H9 (cell line): Measurements from ENCODE around the gene TTC9. TPM values are rescaled to one million over a fixed set of nuclear protein-coding genes. Genes with fewer than 3 reads are reported as not detected.

Experiments
- DNase-seq: peaks from one replicate; pipeline ENCODE4 v3.0.0-alpha.2; 2017
- H2AFZ ChIP-seq: one replicate; pipeline ENCODE4 v1.6.1; 2013; ENCODE audit warnings: mild to moderate bottlenecking, low read length, control low read depth, moderate library complexity
- H2AK5ac ChIP-seq: 2 replicates; pipeline ENCODE4 v1.6.1; 2013; ENCODE audit warnings: low read length, control low read depth, mixed read lengths; ENCODE audit not compliant: insufficient read length
- H2BK120ac ChIP-seq: one replicate; pipeline ENCODE4 v1.6.1; 2013; ENCODE audit warnings: low read depth, mild to moderate bottlenecking, low read length, control low read depth, inconsistent platforms; ENCODE audit not compliant: poor library complexity, severe bottlenecking
- H2BK12ac ChIP-seq: 2 replicates; pipeline ENCODE4 v1.6.1; 2013; ENCODE audit warnings: low read length, control low read depth, mixed read lengths, low read depth; ENCODE audit not compliant: insufficient read length
- H2BK15ac ChIP-seq: 2 replicates; pipeline ENCODE4 v1.6.1; 2013; ENCODE audit warnings: low read depth, low read length, control low read depth
- H2BK20ac ChIP-seq: one replicate; pipeline ENCODE4 v1.6.1; 2013; ENCODE audit warnings: low read depth, mild to moderate bottlenecking, low read length, control low read depth, inconsistent platforms; ENCODE audit not compliant: poor library complexity, severe bottlenecking
- H2BK5ac ChIP-seq: 2 replicates; pipeline ENCODE4 v1.6.1; 2013; ENCODE audit warnings: low read length, control low read depth, mixed read lengths; ENCODE audit not compliant: insufficient read length
- H3K14ac ChIP-seq: 2 replicates; pipeline ENCODE4 v1.6.1; 2013; ENCODE audit warnings: low read length, control low read depth; ENCODE audit not compliant: insufficient read depth
- H3K18ac ChIP-seq: 2 replicates; pipeline ENCODE4 v1.6.1; 2013; ENCODE audit warnings: low read depth, mild to moderate bottlenecking, mixed read lengths, low read length, control low read depth; ENCODE audit not compliant: insufficient read length
- H3K23ac ChIP-seq: 2 replicates; pipeline ENCODE4 v1.6.1; 2013; ENCODE audit warnings: low read length, control low read depth, mixed read lengths, low read depth; ENCODE audit not compliant: insufficient read length
- H3K23me2 ChIP-seq: 2 replicates; pipeline ENCODE4 v1.6.1; 2013; ENCODE audit warnings: low read depth, mild to moderate bottlenecking, mixed read lengths, low read length, control low read depth; ENCODE audit not compliant: insufficient read length, poor library complexity, severe bottlenecking
- H3K27ac ChIP-seq: 2 replicates; pipeline ENCODE4 v1.5.1; 2013; ENCODE audit warnings: low read length, control low read depth, mixed read lengths, low read depth; ENCODE audit not compliant: insufficient read length
- H3K27me3 ChIP-seq: 2 replicates; pipeline ENCODE4 v1.6.1; 2013; ENCODE audit warnings: low read length, control low read depth, inconsistent platforms; ENCODE audit not compliant: insufficient read depth
- H3K4ac ChIP-seq: 2 replicates; pipeline ENCODE4 v1.6.1; 2013; ENCODE audit warnings: low read depth, mild to moderate bottlenecking, control low read depth, inconsistent platforms, low read length, moderate library complexity
- H3K4me1 ChIP-seq: 2 replicates; pipeline ENCODE4 v1.6.1; 2013; ENCODE audit warnings: low read length, control low read depth, inconsistent platforms; ENCODE audit not compliant: insufficient read depth
- H3K4me2 ChIP-seq: 2 replicates; pipeline ENCODE4 v1.6.1; 2013; ENCODE audit warnings: low read length, control low read depth, mixed read lengths; ENCODE audit not compliant: insufficient read length, insufficient read depth
- H3K56ac ChIP-seq: 2 replicates; pipeline ENCODE4 v1.6.1; 2013; ENCODE audit warnings: low read depth, mild to moderate bottlenecking, mixed read lengths, low read length, control low read depth; ENCODE audit not compliant: insufficient read length
- H3K79me1 ChIP-seq: 2 replicates; pipeline ENCODE4 v1.6.1; 2013; ENCODE audit warnings: low read depth, mild to moderate bottlenecking, moderate library complexity, low read length, control low read depth, inconsistent platforms; ENCODE audit not compliant: insufficient read depth, poor library complexity, severe bottlenecking
- H3K79me2 ChIP-seq: 2 replicates; pipeline ENCODE4 v1.6.1; 2013; ENCODE audit warnings: low read length, control low read depth, inconsistent platforms; ENCODE audit not compliant: insufficient read depth
- H3K9ac ChIP-seq: 2 replicates; pipeline ENCODE4 v1.6.1; 2013; ENCODE audit warnings: low read length, control low read depth, mixed read lengths; ENCODE audit not compliant: insufficient read length; ENCODE audit errors: extremely low read depth
- H3K9me3 ChIP-seq: one replicate; pipeline ENCODE4 v1.6.1; 2013; ENCODE audit warnings: low read depth, low read length, inconsistent platforms; ENCODE audit not compliant: control insufficient read depth
- H3T11ph ChIP-seq: one replicate; pipeline ENCODE4 v1.6.1; 2013; ENCODE audit warnings: mild to moderate bottlenecking, low read length, control low read depth, inconsistent platforms
- H4K20me1 ChIP-seq: one replicate; pipeline ENCODE4 v1.6.1; 2013; ENCODE audit not compliant: control insufficient read depth, insufficient read length, insufficient read depth
- H4K5ac ChIP-seq: 2 replicates; pipeline ENCODE4 v1.6.1; 2013; ENCODE audit warnings: low read depth, mild to moderate bottlenecking, mixed read lengths, low read length, control low read depth; ENCODE audit not compliant: insufficient read length
- H4K8ac ChIP-seq: replicated peaks from 2 replicates; pipeline ENCODE4 v1.6.1; 2013; ENCODE audit warnings: low read length, control low read depth, mixed read lengths, low read depth; ENCODE audit not compliant: insufficient read length
- H4K91ac ChIP-seq: 2 replicates; pipeline ENCODE4 v1.6.1; 2013; ENCODE audit warnings: low read depth, mild to moderate bottlenecking, moderate library complexity, mixed read lengths, low read length, control low read depth; ENCODE audit not compliant: insufficient read length
- H3K27ac Mint-ChIP-seq, 3 experiments: 2 replicates in 2 of 3; 3 replicates in 1 of 3; pipeline ENCODE4 v1.8.0; 2020 to 2021; ENCODE audit warnings: mixed read lengths in 3 of 3, mild to moderate bottlenecking in 1 of 3, moderate library complexity in 1 of 3
- H3K27me3 Mint-ChIP-seq: 2 replicates; pipeline ENCODE4 v1.8.0; 2021; ENCODE audit warnings: low read depth, mild to moderate bottlenecking, moderate library complexity, mixed read lengths
- H3K36me3 Mint-ChIP-seq, 3 experiments: 2 replicates in 2 of 3; 3 replicates in 1 of 3; pipeline ENCODE4 v1.8.0; 2020 to 2021; ENCODE audit warnings: low read depth in 3 of 3, mixed read lengths in 3 of 3; ENCODE audit not compliant: insufficient read depth in 1 of 3
- H3K4me1 Mint-ChIP-seq, 2 experiments: 2 replicates each; pipeline ENCODE4 v1.8.0; 2020; ENCODE audit warnings: mixed read lengths in 2 of 2
- H3K4me3 Mint-ChIP-seq, 2 experiments: 2 replicates in 1 of 2; 3 replicates in 1 of 2; pipeline ENCODE4 v1.8.0; 2020 to 2021; ENCODE audit warnings: mild to moderate bottlenecking in 2 of 2, mixed read lengths in 2 of 2, moderate library complexity in 1 of 2
- H3K9me3 Mint-ChIP-seq, 2 experiments: 2 replicates in 1 of 2; 3 replicates in 1 of 2; pipeline ENCODE4 v1.8.0; 2020; ENCODE audit warnings: mild to moderate bottlenecking in 2 of 2, mixed read lengths in 2 of 2, moderate library complexity in 1 of 2
- CTCF ChIP-seq: fragments of 200-600 bp; sonication (generic); conservative IDR thresholded peaks from 3 replicates; pipeline ENCODE4 v1.8.0; 2021; ENCODE audit warnings: antibody characterized with exemption, mild to moderate bottlenecking
- WGBS: extraction: QIAGEN DNeasy Blood & Tissue Kit; methylation state at CpG from one replicate; pipeline ENCODE4 v1.1.7; 2013; ENCODE audit warnings: missing lambda C conversion rate, low lambda C conversion rate, mixed read lengths; ENCODE audit not compliant: insufficient read length; ENCODE audit errors: extremely low coverage; 5-methylcytosine and 5-hydroxymethylcytosine counted together
- total RNA-seq: library from RNA; stranded (reverse); gene quantifications from 2 replicates; pipeline ENCODE4 v1.2.1, GENCODE V29; 2021

Gene TTC9
- total RNA-seq, 1 experiment from 2014 or later: 17.4 TPM

- H2AK5ac ChIP-seq: no peak overlapping the region
- H3K4me1 Mint-ChIP-seq: peaks cover 17 to 21% of the 10 kb centered on the region in 2 experiments
- no peak overlapping the region for H3K4me2 ChIP-seq
- TF ChIP-seq CTCF: no peak
- no peak overlapping the region for H4K8ac ChIP-seq
- H3K27ac Mint-ChIP-seq: no peak overlapping the region
- no peak overlapping the region for H2BK5ac ChIP-seq
- H3K23me2 ChIP-seq: peaks cover 8% of the 10 kb centered on the region
- H3K4ac ChIP-seq: no peak overlapping the region
- H3K9me3 Mint-ChIP-seq: no peaks in the 10 kb centered on the region
- no peak overlapping the region for H2BK12ac ChIP-seq
- H3K9me3 ChIP-seq: no peaks in the 10 kb centered on the region
- no peak overlapping the region for H2BK15ac ChIP-seq
- H3K9ac ChIP-seq: no peak overlapping the region
- no peak overlapping the region for H4K91ac ChIP-seq
- no peak overlapping the region for H3K27ac ChIP-seq
- no peaks in the 10 kb centered on the region; the same call in 1 of the 2 replicates for H3K4me1 ChIP-seq
- no peak overlapping the region for H3K23ac ChIP-seq
- H3K18ac ChIP-seq: no peak overlapping the region
- peaks cover 14 to 38% (median 32%) of the 10 kb centered on the region in 3 experiments; a peak in 6 of 7 replicates for H3K36me3 Mint-ChIP-seq
- H4K5ac ChIP-seq: no peak overlapping the region
- no peaks in the 10 kb centered on the region for H4K20me1 ChIP-seq
- no peak overlapping the region for H2BK120ac ChIP-seq
- no peaks in the 10 kb centered on the region for H3K27me3 ChIP-seq
- no peak overlapping the region for H3K14ac ChIP-seq
- H3K79me2 ChIP-seq: peaks cover 22% of the 10 kb centered on the region
- no peak overlapping the region for H3T11ph ChIP-seq
- peaks cover 16% of the 10 kb centered on the region for H3K79me1 ChIP-seq
- no peak overlapping the region for H3K56ac ChIP-seq
- DNase-seq: no peak
- WGBS: no CpG with 5 or more reads among the region's 3 CpGs
- H2AFZ ChIP-seq: no peak overlapping the region
- H3K27me3 Mint-ChIP-seq: no peaks in the 10 kb centered on the region
- H2BK20ac ChIP-seq: no peak overlapping the region
- H3K4me3 Mint-ChIP-seq: no peak overlapping the region
Observed at GRCh38 chr14:70597731-70598130, 44.0 kb upstream of the TTC9 start.
